K562 (cell line): ENCODE measurements around the gene TTC23L. TPM values are rescaled to one million over a fixed set of nuclear protein-coding genes. Genes with fewer than 3 reads are reported as not detected.

ENCODE experiments used
- RBBP5 ChIP-seq: fragments of 200-600 bp; sonication (generic); IDR thresholded peaks from 2 replicates; pipeline ENCODE4 v1.6.1; 2012; ENCODE audit warnings: borderline replicate concordance, mild to moderate bottlenecking, low read length, control low read depth, inconsistent platforms; ENCODE audit not compliant: insufficient read depth, poor library complexity, severe bottlenecking
- RBFOX2 ChIP-seq: fragments of 200-400 bp; formaldehyde crosslinking; IDR thresholded peaks from 2 replicates; pipeline ENCODE4 v1.6.1; 2017; ENCODE audit warnings: low read depth, mild to moderate bottlenecking, low read length, moderate library complexity
- SMARCC2 ChIP-seq: fragments of 450-650 bp; IDR thresholded peaks from 2 replicates; pipeline ENCODE4 v1.6.1; 2017; ENCODE audit warnings: antibody characterized with exemption, moderate library complexity, mild to moderate bottlenecking, low read depth
- SRSF7 ChIP-seq: fragments of 200-400 bp; formaldehyde crosslinking; optimal IDR thresholded peaks from 2 replicates; pipeline ENCODE3; 2017; ENCODE audit warnings: mild to moderate bottlenecking, low read depth, low read length
- STAT5A ChIP-seq: IDR thresholded peaks from 2 replicates; pipeline ENCODE4 v1.6.1; 2012; ENCODE audit warnings: low read length, inconsistent platforms, borderline replicate concordance
- ZKSCAN1 ChIP-seq: fragments of 150-350 bp; IDR thresholded peaks from 2 replicates; pipeline ENCODE4 v1.6.1; 2016; ENCODE audit warnings: low read depth, low read length
- ZNF224 ChIP-seq: sonication (generic); formaldehyde crosslinking; IDR thresholded peaks from 2 replicates; pipeline ENCODE4 v1.8.0; 2022; ENCODE audit warnings: mild to moderate bottlenecking, missing genetic modification reagents
- ZNF766 ChIP-seq: fragments of 200-800 bp; sonication (Bioruptor generic); conservative IDR thresholded peaks from 2 replicates; pipeline ENCODE4 v1.6.1; 2016; ENCODE audit warnings: missing genetic modification characterization, missing compliant biosample characterization
- polyA plus RNA-seq, 8 experiments: library from polyadenylated mRNA; depleted of rRNA in 4 of 8; stranded (reverse) in 5 of 8; unstranded in 3 of 8; fragments of >200 nt; fragmentation: Nextera tagmentation in 2 of 8; fragmentation: Illumina TruSeq in 1 of 8; extraction: Ambion mirVana in 2 of 8; extraction: Trizol in 1 of 8; gene quantifications; 2 replicates each; pipeline versions ENCODE4 v1.2.1 to v1.2.3, GENCODE V29; 2011 to 2014; ENCODE audit warnings: inconsistent platforms in 1 of 8, missing spikeins in 1 of 8
- total RNA-seq, 7 experiments: library from RNA; depleted of rRNA in 6 of 7; stranded (reverse); fragments of >200 nt in 6 of 7; fragmentation: Illumina TruSeq in 2 of 7; extraction: Trizol in 2 of 7; gene quantifications; 2 replicates each; pipeline versions ENCODE4 v1.2.1 to v1.2.3, GENCODE V29; 2011 to 2021; ENCODE audit warnings: low replicate concordance in 1 of 7
- TF ChIP-seq, protein P1 (sequence below), 2 experiments: fragments of 450-650 bp; IDR thresholded peaks; 2 replicates each; pipeline ENCODE4 v1.6.1; 2018; ENCODE audit warnings: mild to moderate bottlenecking in 2 of 2, low read depth in 1 of 2; ENCODE audit not compliant: partially characterized antibody in 2 of 2
- TF ChIP-seq, protein P2 (sequence below): fragments of 450-650 bp; formaldehyde crosslinking; IDR thresholded peaks from 2 replicates; pipeline ENCODE4 v1.4.0; 2020; ENCODE audit warnings: mild to moderate bottlenecking
- TF ChIP-seq, protein P3 (sequence below): sonication (generic); formaldehyde crosslinking; IDR thresholded peaks from 2 replicates; pipeline ENCODE4 v1.8.1; 2023; ENCODE audit warnings: mild to moderate bottlenecking, missing genetic modification reagents
- TF ChIP-seq, protein P4 (sequence below): sonication (generic); formaldehyde crosslinking; IDR thresholded peaks from 2 replicates; pipeline ENCODE4 v1.8.0; 2022; ENCODE audit warnings: mild to moderate bottlenecking, missing genetic modification reagents, borderline replicate concordance
- TF ChIP-seq, protein P5 (sequence below): IDR thresholded peaks from 2 replicates; pipeline ENCODE4 v1.6.1; 2016; ENCODE audit warnings: missing genetic modification characterization, missing compliant biosample characterization
- TF ChIP-seq, protein P6 (sequence below), 2 experiments: IDR thresholded peaks; 2 replicates each; pipeline ENCODE4 v1.6.1; 2011; ENCODE audit warnings: borderline replicate concordance in 1 of 2, control low read depth in 1 of 2, low read depth in 1 of 2, low read length in 1 of 2, mild to moderate bottlenecking in 1 of 2, mixed read lengths in 1 of 2, moderate library complexity in 1 of 2; ENCODE audit not compliant: insufficient read depth in 1 of 2, insufficient read length in 1 of 2, poor library complexity in 1 of 2, severe bottlenecking in 1 of 2; ENCODE audit errors: extremely low read depth in 1 of 2

Gene TTC23L
- total and polyA plus RNA-seq, 9 of the 15 experiments (the other 6 are each of a cell fraction or from before 2014, with no cell fraction given), result 0.03 to 0.32 (median 0.14) TPM; not detected in 2

DNA sequence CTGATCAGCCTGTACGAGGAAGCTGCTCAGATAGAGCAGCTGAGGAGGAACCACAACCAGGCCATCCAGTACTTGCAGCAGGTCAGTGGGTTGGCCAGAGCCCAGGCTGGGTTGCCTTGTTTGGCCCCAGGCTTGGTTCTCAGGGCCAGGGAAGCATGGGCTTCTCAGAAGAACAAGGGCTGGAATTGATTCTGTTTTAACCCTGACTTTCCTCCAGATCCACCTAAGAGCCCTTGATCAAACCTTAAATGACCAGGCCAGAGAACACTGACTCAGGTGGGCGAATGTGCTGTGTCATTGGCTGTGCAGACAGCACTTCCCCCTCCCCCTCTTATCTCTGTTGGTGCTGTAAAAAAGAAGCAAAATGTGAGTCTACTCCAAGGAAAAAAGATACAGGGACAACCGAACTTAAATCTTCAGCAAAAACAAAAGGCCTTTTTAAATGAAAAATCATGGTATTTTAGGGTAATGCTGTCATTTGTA lies 28.1 kb downstream of the TTC23L start (continued):
- TF ChIP-seq, protein P1, sequence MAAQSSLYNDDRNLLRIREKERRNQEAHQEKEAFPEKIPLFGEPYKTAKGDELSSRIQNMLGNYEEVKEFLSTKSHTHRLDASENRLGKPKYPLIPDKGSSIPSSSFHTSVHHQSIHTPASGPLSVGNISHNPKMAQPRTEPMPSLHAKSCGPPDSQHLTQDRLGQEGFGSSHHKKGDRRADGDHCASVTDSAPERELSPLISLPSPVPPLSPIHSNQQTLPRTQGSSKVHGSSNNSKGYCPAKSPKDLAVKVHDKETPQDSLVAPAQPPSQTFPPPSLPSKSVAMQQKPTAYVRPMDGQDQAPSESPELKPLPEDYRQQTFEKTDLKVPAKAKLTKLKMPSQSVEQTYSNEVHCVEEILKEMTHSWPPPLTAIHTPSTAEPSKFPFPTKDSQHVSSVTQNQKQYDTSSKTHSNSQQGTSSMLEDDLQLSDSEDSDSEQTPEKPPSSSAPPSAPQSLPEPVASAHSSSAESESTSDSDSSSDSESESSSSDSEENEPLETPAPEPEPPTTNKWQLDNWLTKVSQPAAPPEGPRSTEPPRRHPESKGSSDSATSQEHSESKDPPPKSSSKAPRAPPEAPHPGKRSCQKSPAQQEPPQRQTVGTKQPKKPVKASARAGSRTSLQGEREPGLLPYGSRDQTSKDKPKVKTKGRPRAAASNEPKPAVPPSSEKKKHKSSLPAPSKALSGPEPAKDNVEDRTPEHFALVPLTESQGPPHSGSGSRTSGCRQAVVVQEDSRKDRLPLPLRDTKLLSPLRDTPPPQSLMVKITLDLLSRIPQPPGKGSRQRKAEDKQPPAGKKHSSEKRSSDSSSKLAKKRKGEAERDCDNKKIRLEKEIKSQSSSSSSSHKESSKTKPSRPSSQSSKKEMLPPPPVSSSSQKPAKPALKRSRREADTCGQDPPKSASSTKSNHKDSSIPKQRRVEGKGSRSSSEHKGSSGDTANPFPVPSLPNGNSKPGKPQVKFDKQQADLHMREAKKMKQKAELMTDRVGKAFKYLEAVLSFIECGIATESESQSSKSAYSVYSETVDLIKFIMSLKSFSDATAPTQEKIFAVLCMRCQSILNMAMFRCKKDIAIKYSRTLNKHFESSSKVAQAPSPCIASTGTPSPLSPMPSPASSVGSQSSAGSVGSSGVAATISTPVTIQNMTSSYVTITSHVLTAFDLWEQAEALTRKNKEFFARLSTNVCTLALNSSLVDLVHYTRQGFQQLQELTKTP (IDR thresholded peaks at IDR 0.05; ENCODE audit: low read depth in 1 of 2, partially characterized antibody in 2 of 2), result no peak
- no peak for TF ChIP-seq STAT5A
- TF ChIP-seq SMARCC2, result peak; percentile 87
- TF ChIP-seq, protein P2, sequence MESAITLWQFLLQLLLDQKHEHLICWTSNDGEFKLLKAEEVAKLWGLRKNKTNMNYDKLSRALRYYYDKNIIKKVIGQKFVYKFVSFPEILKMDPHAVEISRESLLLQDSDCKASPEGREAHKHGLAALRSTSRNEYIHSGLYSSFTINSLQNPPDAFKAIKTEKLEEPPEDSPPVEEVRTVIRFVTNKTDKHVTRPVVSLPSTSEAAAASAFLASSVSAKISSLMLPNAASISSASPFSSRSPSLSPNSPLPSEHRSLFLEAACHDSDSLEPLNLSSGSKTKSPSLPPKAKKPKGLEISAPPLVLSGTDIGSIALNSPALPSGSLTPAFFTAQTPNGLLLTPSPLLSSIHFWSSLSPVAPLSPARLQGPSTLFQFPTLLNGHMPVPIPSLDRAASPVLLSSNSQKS, result no peak
- peak; percentile 46 for TF ChIP-seq RBBP5
- TF ChIP-seq RBFOX2, result peak; percentile 51; the same call in 1 of the 2 replicates
- TF ChIP-seq, protein P3, sequence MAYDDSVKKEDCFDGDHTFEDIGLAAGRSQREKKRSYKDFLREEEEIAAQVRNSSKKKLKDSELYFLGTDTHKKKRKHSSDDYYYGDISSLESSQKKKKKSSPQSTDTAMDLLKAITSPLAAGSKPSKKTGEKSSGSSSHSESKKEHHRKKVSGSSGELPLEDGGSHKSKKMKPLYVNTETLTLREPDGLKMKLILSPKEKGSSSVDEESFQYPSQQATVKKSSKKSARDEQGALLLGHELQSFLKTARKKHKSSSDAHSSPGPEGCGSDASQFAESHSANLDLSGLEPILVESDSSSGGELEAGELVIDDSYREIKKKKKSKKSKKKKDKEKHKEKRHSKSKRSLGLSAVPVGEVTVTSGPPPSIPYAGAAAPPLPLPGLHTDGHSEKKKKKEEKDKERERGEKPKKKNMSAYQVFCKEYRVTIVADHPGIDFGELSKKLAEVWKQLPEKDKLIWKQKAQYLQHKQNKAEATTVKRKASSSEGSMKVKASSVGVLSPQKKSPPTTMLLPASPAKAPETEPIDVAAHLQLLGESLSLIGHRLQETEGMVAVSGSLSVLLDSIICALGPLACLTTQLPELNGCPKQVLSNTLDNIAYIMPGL (CRISPR knock-in tag), result no peak
- TF ChIP-seq, protein P4, sequence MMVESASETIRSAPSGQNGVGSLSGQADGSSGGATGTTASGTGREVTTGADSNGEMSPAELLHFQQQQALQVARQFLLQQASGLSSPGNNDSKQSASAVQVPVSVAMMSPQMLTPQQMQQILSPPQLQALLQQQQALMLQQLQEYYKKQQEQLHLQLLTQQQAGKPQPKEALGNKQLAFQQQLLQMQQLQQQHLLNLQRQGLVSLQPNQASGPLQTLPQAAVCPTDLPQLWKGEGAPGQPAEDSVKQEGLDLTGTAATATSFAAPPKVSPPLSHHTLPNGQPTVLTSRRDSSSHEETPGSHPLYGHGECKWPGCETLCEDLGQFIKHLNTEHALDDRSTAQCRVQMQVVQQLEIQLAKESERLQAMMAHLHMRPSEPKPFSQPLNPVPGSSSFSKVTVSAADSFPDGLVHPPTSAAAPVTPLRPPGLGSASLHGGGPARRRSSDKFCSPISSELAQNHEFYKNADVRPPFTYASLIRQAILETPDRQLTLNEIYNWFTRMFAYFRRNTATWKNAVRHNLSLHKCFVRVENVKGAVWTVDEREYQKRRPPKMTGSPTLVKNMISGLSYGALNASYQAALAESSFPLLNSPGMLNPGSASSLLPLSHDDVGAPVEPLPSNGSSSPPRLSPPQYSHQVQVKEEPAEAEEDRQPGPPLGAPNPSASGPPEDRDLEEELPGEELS (CRISPR knock-in tag), result no peak
- no peak for TF ChIP-seq ZNF766
- TF ChIP-seq ZNF224 (CRISPR knock-in tag), result no peak
- TF ChIP-seq SRSF7, result no peak
- TF ChIP-seq, protein P5, sequence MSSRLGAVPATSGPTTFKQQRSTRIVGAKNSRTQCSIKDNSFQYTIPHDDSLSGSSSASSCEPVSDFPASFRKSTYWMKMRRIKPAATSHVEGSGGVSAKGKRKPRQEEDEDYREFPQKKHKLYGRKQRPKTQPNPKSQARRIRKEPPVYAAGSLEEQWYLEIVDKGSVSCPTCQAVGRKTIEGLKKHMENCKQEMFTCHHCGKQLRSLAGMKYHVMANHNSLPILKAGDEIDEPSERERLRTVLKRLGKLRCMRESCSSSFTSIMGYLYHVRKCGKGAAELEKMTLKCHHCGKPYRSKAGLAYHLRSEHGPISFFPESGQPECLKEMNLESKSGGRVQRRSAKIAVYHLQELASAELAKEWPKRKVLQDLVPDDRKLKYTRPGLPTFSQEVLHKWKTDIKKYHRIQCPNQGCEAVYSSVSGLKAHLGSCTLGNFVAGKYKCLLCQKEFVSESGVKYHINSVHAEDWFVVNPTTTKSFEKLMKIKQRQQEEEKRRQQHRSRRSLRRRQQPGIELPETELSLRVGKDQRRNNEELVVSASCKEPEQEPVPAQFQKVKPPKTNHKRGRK (tag), result no peak
- TF ChIP-seq, protein P6, sequence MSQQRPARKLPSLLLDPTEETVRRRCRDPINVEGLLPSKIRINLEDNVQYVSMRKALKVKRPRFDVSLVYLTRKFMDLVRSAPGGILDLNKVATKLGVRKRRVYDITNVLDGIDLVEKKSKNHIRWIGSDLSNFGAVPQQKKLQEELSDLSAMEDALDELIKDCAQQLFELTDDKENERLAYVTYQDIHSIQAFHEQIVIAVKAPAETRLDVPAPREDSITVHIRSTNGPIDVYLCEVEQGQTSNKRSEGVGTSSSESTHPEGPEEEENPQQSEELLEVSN (IDR thresholded peaks at IDR 0.05; ENCODE audit: borderline replicate concordance in 1 of 2, extremely low read depth in 1 of 2, insufficient read depth in 1 of 2, insufficient read length in 1 of 2, low read depth in 1 of 2, low read length in 1 of 2, poor library complexity in 1 of 2, severe bottlenecking in 1 of 2), result no peak
- no peak for TF ChIP-seq ZKSCAN1
